Measurements from ENCODE around the gene VPS37B. TPM values are rescaled to one million over a fixed set of nuclear protein-coding genes. Genes with fewer than 3 reads are reported as not detected.

Gene VPS37B, protein sequence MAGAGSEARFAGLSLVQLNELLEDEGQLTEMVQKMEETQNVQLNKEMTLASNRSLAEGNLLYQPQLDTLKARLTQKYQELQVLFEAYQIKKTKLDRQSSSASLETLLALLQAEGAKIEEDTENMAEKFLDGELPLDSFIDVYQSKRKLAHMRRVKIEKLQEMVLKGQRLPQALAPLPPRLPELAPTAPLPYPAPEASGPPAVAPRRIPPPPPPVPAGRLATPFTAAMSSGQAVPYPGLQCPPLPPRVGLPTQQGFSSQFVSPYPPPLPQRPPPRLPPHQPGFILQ
- 15.0 TPM for total RNA-seq

DNA sequence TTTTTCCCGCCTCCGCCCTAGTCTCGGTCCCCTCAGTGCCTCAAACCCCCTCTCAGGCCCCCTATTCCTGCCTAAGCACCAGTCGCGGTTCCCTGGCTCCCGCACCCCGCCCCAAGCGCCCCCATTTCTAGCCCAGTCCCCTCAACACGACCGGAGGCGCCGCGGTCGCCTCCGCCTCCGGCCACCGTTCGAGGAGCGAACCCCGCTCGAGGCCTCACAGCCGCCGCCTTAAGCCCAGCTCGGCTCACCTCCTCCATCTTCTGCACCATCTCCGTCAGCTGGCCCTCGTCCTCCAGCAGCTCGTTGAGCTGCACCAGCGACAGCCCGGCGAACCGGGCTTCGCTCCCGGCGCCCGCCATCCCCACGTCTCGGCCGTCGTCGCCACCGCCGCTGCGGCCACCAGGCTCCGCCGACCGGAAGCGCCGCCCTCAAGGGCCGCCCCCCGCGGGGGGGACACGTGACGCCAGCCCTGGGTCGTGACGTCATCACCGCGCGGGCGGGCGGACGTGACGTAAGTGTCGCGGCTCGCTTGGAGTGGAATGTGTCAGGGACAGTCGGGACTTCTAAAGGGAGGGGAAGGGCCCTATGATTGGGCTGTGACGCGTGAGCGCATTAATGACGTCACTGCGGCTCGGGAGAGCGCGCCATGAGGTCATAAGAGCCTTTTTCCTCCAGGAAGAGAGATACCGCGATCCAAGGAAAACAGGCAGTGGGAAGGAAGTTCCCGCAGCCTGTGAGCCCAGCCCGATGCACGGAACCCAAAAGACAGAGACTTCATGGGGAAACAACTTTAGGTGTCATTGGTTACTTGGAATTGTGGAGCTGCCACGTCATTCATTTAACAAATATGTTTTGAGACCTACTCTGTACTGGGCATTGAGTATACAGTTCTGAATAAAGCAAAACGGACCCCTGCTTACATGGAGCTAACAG is at the start of gene VPS37B:
VPS37B (minus strand) TSS at position 421 of the 933 bp plus-strand sequence; CDS start at position 359, 62 bp downstream.

DNA sequence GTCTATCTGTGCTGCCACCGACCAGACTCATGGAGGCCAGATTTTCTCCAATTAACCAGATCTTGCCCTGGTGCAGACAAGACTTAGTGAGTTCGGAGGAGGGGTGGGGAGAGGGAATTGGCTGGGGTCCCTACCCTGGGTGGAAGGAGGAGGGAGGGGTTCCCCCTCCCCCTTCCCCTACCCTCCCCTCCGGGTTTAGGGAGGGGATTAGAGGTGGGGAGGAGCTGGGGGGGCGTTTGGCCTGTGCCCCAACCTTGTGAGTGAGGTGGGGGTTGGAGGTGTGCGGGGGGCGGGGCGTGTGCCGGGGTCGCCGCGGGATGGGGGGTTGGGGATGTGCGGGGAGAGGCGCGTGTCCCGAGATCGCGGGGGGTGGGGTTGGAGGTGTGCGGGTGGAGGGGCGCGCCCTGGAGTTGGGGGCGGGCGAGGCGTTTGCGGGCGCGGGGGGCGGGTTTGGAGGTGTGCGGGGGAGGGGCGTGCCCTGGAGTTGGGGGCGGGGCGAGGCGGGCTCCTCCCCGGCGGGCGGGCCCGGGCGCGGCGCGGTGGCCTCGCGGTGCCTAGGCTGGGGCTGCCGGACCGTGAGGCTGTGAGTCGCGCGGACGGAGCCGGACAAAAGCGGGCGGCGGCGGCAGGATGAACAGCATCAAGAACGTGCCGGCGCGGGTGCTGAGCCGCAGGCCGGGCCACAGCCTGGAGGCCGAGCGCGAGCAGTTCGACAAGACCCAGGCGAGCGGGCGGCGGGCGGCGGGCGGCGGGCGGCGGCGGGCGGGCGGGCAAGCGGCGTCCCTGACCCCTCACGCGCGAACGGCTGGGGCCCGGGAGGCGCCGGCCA is 60.8 kb downstream of the VPS37B start, which contains the start of gene HIP1R:
HIP1R (plus strand) TSS at position 537 of the 829 bp plus-strand sequence; CDS start at position 631, 94 bp downstream.

Other genes starting within 250 kb of the VPS37B start
- gene HCAR2, start 192.8 kb downstream of the VPS37B start, total RNA-seq: 0.23 TPM
- not detected for gene HCAR3, start 179.3 kb downstream of the VPS37B start, total RNA-seq
- 0.69 TPM for gene HCAR1, start 165.3 kb downstream of the VPS37B start, total RNA-seq
- 62.3 TPM for gene DENR, start 143.3 kb downstream of the VPS37B start, total RNA-seq
- 7.8 TPM for gene CCDC62, start 121.6 kb downstream of the VPS37B start, total RNA-seq
- gene HIP1R, start 60.7 kb downstream of the VPS37B start, total RNA-seq: 55.6 TPM
- 15.9 TPM for gene ABCB9, start 70.3 kb upstream of the VPS37B start, total RNA-seq
- gene OGFOD2, start 79.1 kb upstream of the VPS37B start, total RNA-seq: 6.9 TPM
- gene ARL6IP4, start 84.6 kb upstream of the VPS37B start, total RNA-seq: 31.1 TPM